SU-DHL-6 (cell line): ENCODE data around the gene PRKCA.

Experiments used
- EZH2phosphoT487 ChIP-seq: fragments of 200-600 bp; sonication (generic), shearing (Covaris generic); conservative IDR thresholded peaks from 2 replicates; pipeline ENCODE4 v1.6.1; 2018; ENCODE audit warnings: mild to moderate bottlenecking, antibody characterized with exemption, low read length, moderate library complexity, mixed read lengths
- TF ChIP-seq, protein P1 (sequence below): fragments of 200-600 bp; sonication (generic); IDR thresholded peaks from one replicate; pipeline ENCODE4 v1.5.1; 2017; ENCODE audit warnings: antibody characterized with exemption, mild to moderate bottlenecking, low read length, moderate library complexity; ENCODE audit not compliant: insufficient read depth, poor library complexity, severe bottlenecking

DNA sequence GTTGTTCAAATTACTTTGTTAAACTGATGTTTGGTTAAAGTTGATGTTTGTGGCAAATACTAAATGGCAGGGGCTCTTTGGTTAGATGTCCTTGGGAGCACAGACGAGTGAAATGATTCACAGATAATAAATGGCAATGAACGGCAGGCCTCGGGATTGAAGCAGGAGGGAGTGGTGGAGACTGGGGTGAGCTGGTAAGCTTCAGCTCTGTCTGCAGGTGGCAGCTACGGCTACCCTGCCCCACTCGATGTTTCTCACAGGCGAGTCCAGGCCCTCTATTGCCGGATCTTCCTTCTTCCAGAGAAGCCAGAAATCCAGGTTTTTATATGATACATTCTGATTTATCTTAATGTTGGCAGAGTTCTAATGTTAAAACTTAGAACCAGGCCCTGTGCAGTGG lies 387.8 kb downstream of the PRKCA start:
- TF ChIP-seq, protein P1, sequence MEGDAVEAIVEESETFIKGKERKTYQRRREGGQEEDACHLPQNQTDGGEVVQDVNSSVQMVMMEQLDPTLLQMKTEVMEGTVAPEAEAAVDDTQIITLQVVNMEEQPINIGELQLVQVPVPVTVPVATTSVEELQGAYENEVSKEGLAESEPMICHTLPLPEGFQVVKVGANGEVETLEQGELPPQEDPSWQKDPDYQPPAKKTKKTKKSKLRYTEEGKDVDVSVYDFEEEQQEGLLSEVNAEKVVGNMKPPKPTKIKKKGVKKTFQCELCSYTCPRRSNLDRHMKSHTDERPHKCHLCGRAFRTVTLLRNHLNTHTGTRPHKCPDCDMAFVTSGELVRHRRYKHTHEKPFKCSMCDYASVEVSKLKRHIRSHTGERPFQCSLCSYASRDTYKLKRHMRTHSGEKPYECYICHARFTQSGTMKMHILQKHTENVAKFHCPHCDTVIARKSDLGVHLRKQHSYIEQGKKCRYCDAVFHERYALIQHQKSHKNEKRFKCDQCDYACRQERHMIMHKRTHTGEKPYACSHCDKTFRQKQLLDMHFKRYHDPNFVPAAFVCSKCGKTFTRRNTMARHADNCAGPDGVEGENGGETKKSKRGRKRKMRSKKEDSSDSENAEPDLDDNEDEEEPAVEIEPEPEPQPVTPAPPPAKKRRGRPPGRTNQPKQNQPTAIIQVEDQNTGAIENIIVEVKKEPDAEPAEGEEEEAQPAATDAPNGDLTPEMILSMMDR, result no peak
- no peak for TF ChIP-seq EZH2phosphoT487
